DMS53 treated with DMSO at 0.1 percent for 48 hours (cell line): ENCODE measurements around the gene EPHA2.
"Not testable (repeated sequence)": the region's sequence is repeated elsewhere in the genome, so short reads cannot be mapped to it uniquely, and the experiment has no call there.

ENCODE experiments used
- DNase-seq: peaks from one replicate; lab custom pipeline; 2025; ENCODE audit not compliant: unreplicated experiment; lab: John Stamatoyannopoulos, UW

EPHA2 gene

GRCh38 chr1:16168622-16169360 lies 12.9 kb upstream of the EPHA2 start:
- DNase-seq = no peak

DNA sequence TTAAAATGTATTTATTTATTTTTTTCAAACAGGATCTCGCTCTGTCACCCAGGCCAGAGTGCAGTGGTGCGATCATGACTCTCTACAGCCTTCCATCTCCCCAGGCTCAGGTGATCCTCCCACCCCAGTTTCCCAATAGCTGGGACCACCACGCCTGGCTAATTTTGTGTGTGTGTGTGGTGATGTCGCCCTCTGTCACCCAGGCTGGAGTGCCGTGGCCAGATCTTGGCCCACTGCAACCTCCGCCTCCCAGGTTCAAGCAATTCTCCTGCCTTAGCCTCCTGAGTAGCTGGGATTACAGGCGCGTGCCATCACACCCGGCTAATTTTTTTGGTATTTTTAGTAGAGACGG lies 12.3 kb upstream of the EPHA2 start:
- DNase-seq = not testable (repeated sequence)

DNA sequence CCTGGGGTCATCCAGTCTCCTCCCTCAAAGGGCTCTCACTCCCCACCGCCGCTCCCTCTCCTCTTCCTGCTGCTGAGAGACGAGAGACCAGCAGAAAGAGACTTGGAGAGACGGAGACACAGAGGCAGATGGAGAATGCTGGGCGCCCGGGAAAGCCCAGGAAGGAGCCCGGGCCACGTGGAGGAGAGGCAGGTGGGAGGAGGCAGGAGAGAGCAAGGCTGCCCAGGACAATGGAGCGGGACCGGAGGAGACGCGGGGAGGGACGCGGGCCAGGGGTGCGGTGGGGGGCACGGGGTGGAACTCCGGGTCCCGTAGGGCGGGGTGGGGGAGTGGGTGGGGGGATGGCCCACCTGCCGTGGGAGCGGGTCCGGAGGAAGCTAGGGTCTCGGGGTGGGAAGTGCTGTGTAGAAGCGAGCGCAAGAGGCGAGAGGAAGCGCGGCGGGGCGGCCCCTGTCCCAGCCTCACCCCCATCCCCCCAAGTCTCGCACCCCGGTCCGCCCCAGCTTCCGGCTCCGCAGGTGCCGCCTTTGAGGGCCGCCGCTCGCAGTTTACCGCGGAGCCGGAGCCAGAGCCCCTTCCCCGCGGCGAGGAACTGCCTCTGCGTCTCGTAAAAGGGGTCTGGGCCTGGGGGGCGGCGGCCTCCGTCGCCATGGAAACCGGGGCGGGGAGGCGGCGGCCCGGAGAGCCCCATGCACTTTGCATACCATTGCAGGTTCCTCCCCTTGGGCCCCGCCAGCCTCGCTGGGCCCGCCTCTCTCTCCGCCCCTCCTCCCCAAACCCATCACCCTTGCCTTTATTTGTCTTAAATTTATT lies 11.7 kb upstream of the EPHA2 start:
- DNase-seq = peak; percentile 23

GRCh38 chr1:16166117-16166516 lies 10.2 kb upstream of the EPHA2 start:
- no peak for DNase-seq

- no peak for DNase-seq
Observed at GRCh38 chr1:16165548-16165947, 9.7 kb upstream of the EPHA2 start.

- DNase-seq = no peak
Observed at GRCh38 chr1:16165073-16165364, 9.2 kb upstream of the EPHA2 start.

- DNase-seq = peak; percentile 82
Observed at GRCh38 chr1:16164213-16165072, 8.6 kb upstream of the EPHA2 start.

DNA sequence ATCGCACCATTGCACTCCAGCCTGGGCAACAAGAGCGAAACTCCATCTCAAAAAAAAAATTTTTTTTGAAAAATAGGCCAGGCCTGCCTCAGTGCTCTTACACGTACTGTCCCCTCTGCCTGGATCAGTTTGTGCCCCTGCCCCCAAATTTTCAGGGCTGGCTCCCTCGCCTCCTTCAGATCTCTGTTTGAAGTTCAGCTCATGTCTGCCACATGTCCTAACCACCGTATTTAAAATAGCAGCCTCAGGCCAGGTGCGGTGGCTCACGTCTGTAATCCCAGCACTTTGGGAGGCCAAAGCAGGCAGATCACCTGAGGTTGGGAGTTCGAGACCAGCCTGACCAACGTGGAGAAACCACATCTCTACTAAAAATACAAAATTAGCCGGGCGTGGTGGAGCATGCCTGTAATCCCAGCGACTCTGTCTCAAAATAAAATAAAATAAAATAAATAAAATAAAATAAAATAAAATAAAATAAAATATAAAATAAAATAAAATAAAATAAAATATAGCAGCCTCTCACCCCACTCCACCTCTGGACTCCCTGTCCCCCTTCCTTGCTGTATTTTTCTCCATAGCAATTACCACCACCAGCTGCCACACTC lies 7.8 kb upstream of the EPHA2 start:
- not testable (repeated sequence) for DNase-seq

- DNase-seq = no peak
Observed at GRCh38 chr1:16162163-16162822, 6.4 kb upstream of the EPHA2 start.

DNA sequence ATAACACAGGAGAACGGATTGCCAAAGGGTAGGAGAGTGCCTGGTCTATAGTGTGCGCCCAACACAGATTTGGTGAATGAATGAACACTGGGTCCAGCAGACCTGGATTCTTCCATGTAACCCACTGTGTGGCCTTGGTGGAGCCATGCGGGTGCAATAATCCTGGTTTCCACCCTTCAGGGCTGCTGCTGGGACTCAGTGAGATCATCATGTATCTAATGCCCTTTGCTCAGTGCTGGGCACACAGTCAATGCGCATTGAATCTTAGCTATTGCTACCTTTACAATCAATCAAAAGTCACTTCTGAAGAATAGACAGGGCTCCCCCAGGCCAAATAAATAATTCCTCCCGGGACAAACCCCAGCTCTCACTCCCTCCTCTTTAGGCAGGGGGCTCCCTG lies 5.8 kb upstream of the EPHA2 start:
- DNase-seq = no peak

GRCh38 chr1:16158993-16159831 lies 3.3 kb upstream of the EPHA2 start:
- DNase-seq = no peak

DNA sequence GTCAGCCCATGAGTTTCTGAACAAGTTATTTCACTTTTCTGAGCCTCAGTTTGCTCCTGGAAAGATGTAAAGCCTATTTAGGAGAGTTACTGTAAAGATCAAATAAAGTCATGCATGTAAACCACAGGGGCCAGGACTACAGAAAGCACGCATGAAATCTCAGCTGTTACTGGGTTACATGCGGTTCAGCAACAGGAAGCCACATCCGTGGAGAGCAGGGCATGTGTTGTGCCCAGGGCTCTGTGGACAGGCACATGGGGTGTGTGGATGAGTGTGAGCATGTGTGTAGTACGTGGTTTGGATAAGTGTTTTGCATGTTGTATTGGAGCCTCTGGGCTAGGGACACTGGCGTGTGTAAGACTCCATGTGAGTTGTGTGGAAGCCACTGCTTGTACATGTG lies 2.2 kb upstream of the EPHA2 start:
- no peak for DNase-seq

- no peak for DNase-seq
Observed at GRCh38 chr1:16156848-16157495, 1.1 kb upstream of the EPHA2 start.

DNA sequence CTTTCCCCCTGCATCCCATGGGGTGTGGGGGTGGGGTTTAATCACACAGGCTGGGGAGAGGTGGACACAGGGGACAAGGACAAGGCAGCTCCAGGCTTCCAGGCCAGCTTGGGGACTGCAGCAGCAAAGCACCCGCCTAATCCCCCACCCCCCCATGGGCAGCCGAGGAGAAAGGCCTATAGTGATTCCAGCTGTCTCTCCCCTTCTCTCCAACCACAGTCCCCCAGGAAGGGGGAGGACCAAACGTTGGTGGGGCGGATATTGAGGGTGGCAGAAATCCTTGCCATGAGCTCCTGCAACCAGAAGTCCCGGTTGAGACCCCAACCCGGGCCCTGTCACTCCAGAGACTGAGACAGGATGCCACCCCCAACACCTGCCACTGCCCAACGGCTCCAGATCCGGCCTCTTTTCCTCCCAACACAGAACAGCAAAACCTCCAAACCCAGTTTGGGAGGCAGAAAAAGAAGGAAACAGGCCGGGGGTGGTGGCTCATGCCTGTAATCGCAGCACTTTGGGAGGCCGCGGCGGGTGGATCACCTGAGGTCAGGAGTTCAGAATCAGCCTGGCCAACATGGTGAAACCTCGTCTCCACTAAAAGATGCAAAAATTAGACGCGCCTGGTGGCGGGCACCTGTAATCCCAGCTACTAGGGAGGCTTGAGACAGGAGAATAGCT lies 1.7 kb downstream of the EPHA2 start:
- no peak for DNase-seq

GRCh38 chr1:16153096-16153998 lies 2.5 kb downstream of the EPHA2 start:
- DNase-seq = no peak

GRCh38 chr1:16152481-16153087 lies 3.3 kb downstream of the EPHA2 start:
- DNase-seq = no peak

GRCh38 chr1:16151995-16152384 lies 3.9 kb downstream of the EPHA2 start:
- no peak for DNase-seq
